T-helper 9 cell (primary cell): ENCODE data around the gene ZNF548.

Experiments
- DNase-seq: peaks from one replicate; pipeline ENCODE4 v3.0.0-alpha.2; 2020

ZNF548 gene

GRCh38 chr19:57403737-57404563 is 14.3 kb downstream of the ZNF548 start:
- DNase-seq: no peak

- DNase-seq: peak; percentile 54
Measured at GRCh38 chr19:57406516-57407123, 17.0 kb downstream of the ZNF548 start.

- peak; percentile 87 for DNase-seq
Measured at GRCh38 chr19:57410877-57411671, 21.4 kb downstream of the ZNF548 start, which contains the start of gene ZNF17. ZNF17 (plus strand) TSS chr19:57411161; CDS start chr19:57413616, 2,455 bp downstream.

GRCh38 chr19:57419439-57419838 is 29.8 kb downstream of the ZNF548 start:
- no peak for DNase-seq

- DNase-seq: no peak
Measured at GRCh38 chr19:57421037-57421436, 31.4 kb downstream of the ZNF548 start.

GRCh38 chr19:57434386-57435061 is 44.9 kb downstream of the ZNF548 start:
- DNase-seq: no peak

GRCh38 chr19:57435062-57435978 is 45.7 kb downstream of the ZNF548 start, which contains the start of gene ZNF749:
ZNF749 (plus strand) TSS chr19:57435325; CDS start chr19:57435579, 254 bp downstream.
- peak; percentile 94 for DNase-seq

GRCh38 chr19:57436417-57436816 is 46.8 kb downstream of the ZNF548 start:
- DNase-seq: no peak

- no peak for DNase-seq
Measured at GRCh38 chr19:57437931-57438330, 48.3 kb downstream of the ZNF548 start.

- no peak for DNase-seq
Measured at GRCh38 chr19:57438925-57439324, 49.3 kb downstream of the ZNF548 start.

GRCh38 chr19:57441979-57442752 is 52.5 kb downstream of the ZNF548 start:
- no peak for DNase-seq

GRCh38 chr19:57443121-57443696 is 53.6 kb downstream of the ZNF548 start:
- no peak for DNase-seq

- DNase-seq: no peak
Measured at GRCh38 chr19:57452307-57452706, 62.7 kb downstream of the ZNF548 start.
